H9 (cell line): ENCODE measurements around the gene KIAA1958. TPM values are rescaled to one million over a fixed set of nuclear protein-coding genes. Genes with fewer than 3 reads are reported as not detected.

Source experiments
- DNase-seq: peaks from one replicate; pipeline ENCODE4 v3.0.0-alpha.2; 2017
- H2AFZ ChIP-seq: one replicate; pipeline ENCODE4 v1.6.1; 2013; ENCODE audit warnings: mild to moderate bottlenecking, low read length, control low read depth, moderate library complexity
- H2AK5ac ChIP-seq: 2 replicates; pipeline ENCODE4 v1.6.1; 2013; ENCODE audit warnings: low read length, control low read depth, mixed read lengths; ENCODE audit not compliant: insufficient read length
- H2BK120ac ChIP-seq: one replicate; pipeline ENCODE4 v1.6.1; 2013; ENCODE audit warnings: low read depth, mild to moderate bottlenecking, low read length, control low read depth, inconsistent platforms; ENCODE audit not compliant: poor library complexity, severe bottlenecking
- H2BK12ac ChIP-seq: 2 replicates; pipeline ENCODE4 v1.6.1; 2013; ENCODE audit warnings: low read length, control low read depth, mixed read lengths, low read depth; ENCODE audit not compliant: insufficient read length
- H2BK15ac ChIP-seq: 2 replicates; pipeline ENCODE4 v1.6.1; 2013; ENCODE audit warnings: low read depth, low read length, control low read depth
- H2BK20ac ChIP-seq: one replicate; pipeline ENCODE4 v1.6.1; 2013; ENCODE audit warnings: low read depth, mild to moderate bottlenecking, low read length, control low read depth, inconsistent platforms; ENCODE audit not compliant: poor library complexity, severe bottlenecking
- H2BK5ac ChIP-seq: 2 replicates; pipeline ENCODE4 v1.6.1; 2013; ENCODE audit warnings: low read length, control low read depth, mixed read lengths; ENCODE audit not compliant: insufficient read length
- H3K14ac ChIP-seq: 2 replicates; pipeline ENCODE4 v1.6.1; 2013; ENCODE audit warnings: low read length, control low read depth; ENCODE audit not compliant: insufficient read depth
- H3K18ac ChIP-seq: 2 replicates; pipeline ENCODE4 v1.6.1; 2013; ENCODE audit warnings: low read depth, mild to moderate bottlenecking, mixed read lengths, low read length, control low read depth; ENCODE audit not compliant: insufficient read length
- H3K23ac ChIP-seq: 2 replicates; pipeline ENCODE4 v1.6.1; 2013; ENCODE audit warnings: low read length, control low read depth, mixed read lengths, low read depth; ENCODE audit not compliant: insufficient read length
- H3K23me2 ChIP-seq: 2 replicates; pipeline ENCODE4 v1.6.1; 2013; ENCODE audit warnings: low read depth, mild to moderate bottlenecking, mixed read lengths, low read length, control low read depth; ENCODE audit not compliant: insufficient read length, poor library complexity, severe bottlenecking
- H3K27ac ChIP-seq: 2 replicates; pipeline ENCODE4 v1.5.1; 2013; ENCODE audit warnings: low read length, control low read depth, mixed read lengths, low read depth; ENCODE audit not compliant: insufficient read length
- H3K27me3 ChIP-seq: 2 replicates; pipeline ENCODE4 v1.6.1; 2013; ENCODE audit warnings: low read length, control low read depth, inconsistent platforms; ENCODE audit not compliant: insufficient read depth
- H3K4ac ChIP-seq: 2 replicates; pipeline ENCODE4 v1.6.1; 2013; ENCODE audit warnings: low read depth, mild to moderate bottlenecking, control low read depth, inconsistent platforms, low read length, moderate library complexity
- H3K4me1 ChIP-seq: 2 replicates; pipeline ENCODE4 v1.6.1; 2013; ENCODE audit warnings: low read length, control low read depth, inconsistent platforms; ENCODE audit not compliant: insufficient read depth
- H3K4me2 ChIP-seq: 2 replicates; pipeline ENCODE4 v1.6.1; 2013; ENCODE audit warnings: low read length, control low read depth, mixed read lengths; ENCODE audit not compliant: insufficient read length, insufficient read depth
- H3K56ac ChIP-seq: 2 replicates; pipeline ENCODE4 v1.6.1; 2013; ENCODE audit warnings: low read depth, mild to moderate bottlenecking, mixed read lengths, low read length, control low read depth; ENCODE audit not compliant: insufficient read length
- H3K79me1 ChIP-seq: 2 replicates; pipeline ENCODE4 v1.6.1; 2013; ENCODE audit warnings: low read depth, mild to moderate bottlenecking, moderate library complexity, low read length, control low read depth, inconsistent platforms; ENCODE audit not compliant: insufficient read depth, poor library complexity, severe bottlenecking
- H3K79me2 ChIP-seq: 2 replicates; pipeline ENCODE4 v1.6.1; 2013; ENCODE audit warnings: low read length, control low read depth, inconsistent platforms; ENCODE audit not compliant: insufficient read depth
- H3K9ac ChIP-seq: 2 replicates; pipeline ENCODE4 v1.6.1; 2013; ENCODE audit warnings: low read length, control low read depth, mixed read lengths; ENCODE audit not compliant: insufficient read length; ENCODE audit errors: extremely low read depth
- H3K9me3 ChIP-seq: one replicate; pipeline ENCODE4 v1.6.1; 2013; ENCODE audit warnings: low read depth, low read length, inconsistent platforms; ENCODE audit not compliant: control insufficient read depth
- H3T11ph ChIP-seq: one replicate; pipeline ENCODE4 v1.6.1; 2013; ENCODE audit warnings: mild to moderate bottlenecking, low read length, control low read depth, inconsistent platforms
- H4K20me1 ChIP-seq: one replicate; pipeline ENCODE4 v1.6.1; 2013; ENCODE audit not compliant: control insufficient read depth, insufficient read length, insufficient read depth
- H4K5ac ChIP-seq: 2 replicates; pipeline ENCODE4 v1.6.1; 2013; ENCODE audit warnings: low read depth, mild to moderate bottlenecking, mixed read lengths, low read length, control low read depth; ENCODE audit not compliant: insufficient read length
- H4K8ac ChIP-seq: replicated peaks from 2 replicates; pipeline ENCODE4 v1.6.1; 2013; ENCODE audit warnings: low read length, control low read depth, mixed read lengths, low read depth; ENCODE audit not compliant: insufficient read length
- H4K91ac ChIP-seq: 2 replicates; pipeline ENCODE4 v1.6.1; 2013; ENCODE audit warnings: low read depth, mild to moderate bottlenecking, moderate library complexity, mixed read lengths, low read length, control low read depth; ENCODE audit not compliant: insufficient read length
- H3K27ac Mint-ChIP-seq, 3 experiments: 2 replicates in 2 of 3; 3 replicates in 1 of 3; pipeline ENCODE4 v1.8.0; 2020 to 2021; ENCODE audit warnings: mixed read lengths in 3 of 3, mild to moderate bottlenecking in 1 of 3, moderate library complexity in 1 of 3
- H3K27me3 Mint-ChIP-seq: 2 replicates; pipeline ENCODE4 v1.8.0; 2021; ENCODE audit warnings: low read depth, mild to moderate bottlenecking, moderate library complexity, mixed read lengths
- H3K36me3 Mint-ChIP-seq, 3 experiments: 2 replicates in 2 of 3; 3 replicates in 1 of 3; pipeline ENCODE4 v1.8.0; 2020 to 2021; ENCODE audit warnings: low read depth in 3 of 3, mixed read lengths in 3 of 3; ENCODE audit not compliant: insufficient read depth in 1 of 3
- H3K4me1 Mint-ChIP-seq, 2 experiments: 2 replicates each; pipeline ENCODE4 v1.8.0; 2020; ENCODE audit warnings: mixed read lengths in 2 of 2
- H3K4me3 Mint-ChIP-seq, 2 experiments: 2 replicates in 1 of 2; 3 replicates in 1 of 2; pipeline ENCODE4 v1.8.0; 2020 to 2021; ENCODE audit warnings: mild to moderate bottlenecking in 2 of 2, mixed read lengths in 2 of 2, moderate library complexity in 1 of 2
- H3K9me3 Mint-ChIP-seq, 2 experiments: 2 replicates in 1 of 2; 3 replicates in 1 of 2; pipeline ENCODE4 v1.8.0; 2020; ENCODE audit warnings: mild to moderate bottlenecking in 2 of 2, mixed read lengths in 2 of 2, moderate library complexity in 1 of 2
- CTCF ChIP-seq: fragments of 200-600 bp; sonication (generic); conservative IDR thresholded peaks from 3 replicates; pipeline ENCODE4 v1.8.0; 2021; ENCODE audit warnings: antibody characterized with exemption, mild to moderate bottlenecking
- WGBS: extraction: QIAGEN DNeasy Blood & Tissue Kit; methylation state at CpG from one replicate; pipeline ENCODE4 v1.1.7; 2013; ENCODE audit warnings: missing lambda C conversion rate, low lambda C conversion rate, mixed read lengths; ENCODE audit not compliant: insufficient read length; ENCODE audit errors: extremely low coverage; 5-methylcytosine and 5-hydroxymethylcytosine counted together
- total RNA-seq: library from RNA; stranded (reverse); gene quantifications from 2 replicates; pipeline ENCODE4 v1.2.1, GENCODE V29; 2021

KIAA1958 gene
- total RNA-seq, 1 experiment from 2014 or later = 34.0 TPM

- H3K18ac ChIP-seq = no peak overlapping the region
- WGBS = no CpG with 5 or more reads among the region's 9 CpGs
- no peak overlapping the region for H2AFZ ChIP-seq
- no peak for DNase-seq
- H3K4me1 ChIP-seq = peaks cover 7% of the 10 kb centered on the region; the same call in 1 of the 2 replicates
- H2BK5ac ChIP-seq = no peak overlapping the region
- H4K20me1 ChIP-seq = no peaks in the 10 kb centered on the region
- no peaks in the 10 kb centered on the region for H3K27me3 Mint-ChIP-seq
- H3K27me3 ChIP-seq = no peaks in the 10 kb centered on the region
- TF ChIP-seq CTCF = no peak
- H3K36me3 Mint-ChIP-seq = peaks cover 0 to 11% (median 10%) of the 10 kb centered on the region in 3 experiments; a peak in 6 of 7 replicates
- H3K23ac ChIP-seq = no peak overlapping the region
- no peaks in the 10 kb centered on the region for H3K9me3 ChIP-seq
- H2BK15ac ChIP-seq = no peak overlapping the region
- H2AK5ac ChIP-seq = no peak overlapping the region
- H3K14ac ChIP-seq = no peak overlapping the region
- H3K4me3 Mint-ChIP-seq = no peak overlapping the region
- H3K9ac ChIP-seq = no peak overlapping the region
- no peak overlapping the region for H3K27ac ChIP-seq
- peaks cover 6% of the 10 kb centered on the region for H3K79me1 ChIP-seq
- no peak overlapping the region for H3K4ac ChIP-seq
- peaks cover 52 to 53% of the 10 kb centered on the region in 2 experiments for H3K4me1 Mint-ChIP-seq
- H3K27ac Mint-ChIP-seq = peak overlapping the region in 2 of 3 experiments; percentile 13 to 76; a peak in 2 of 7 replicates
- H3K79me2 ChIP-seq = no peaks in the 10 kb centered on the region; the same call in 1 of the 2 replicates
- no peak overlapping the region for H2BK120ac ChIP-seq
- H4K5ac ChIP-seq = no peak overlapping the region
- H3K4me2 ChIP-seq = no peak overlapping the region
- H3K23me2 ChIP-seq = no peaks in the 10 kb centered on the region
- H3T11ph ChIP-seq = no peak overlapping the region
- H3K9me3 Mint-ChIP-seq = 0 out of 5 replicates have a peak, but pooled peaks cover 0 to 3% of the 10 kb centered on the region in 2 experiments
- no peak overlapping the region for H4K91ac ChIP-seq
- H3K56ac ChIP-seq = no peak overlapping the region
- H4K8ac ChIP-seq = no peak overlapping the region
- no peak overlapping the region for H2BK20ac ChIP-seq
- H2BK12ac ChIP-seq = no peak overlapping the region
These were observed 69.3 kb downstream of the KIAA1958 start for GRCh38 chr9:112555844-112556482.
